Smooth muscle cell (in vitro differentiated cells): ENCODE data around the gene OGDHL. TPM values are rescaled to one million over a fixed set of nuclear protein-coding genes. Genes with fewer than 3 reads are reported as not detected.
A peak's percentile ranks its signal among the peaks of the same experiment; 100 is the strongest.

Source experiments
- DNase-seq: peaks from one replicate; lab custom pipeline; 2025; ENCODE audit not compliant: unreplicated experiment; lab: John Stamatoyannopoulos, UW
- H2AFZ ChIP-seq: fragments of 200-600 bp; sonication (generic); 2 replicates; pipeline ENCODE4 v1.6.0; 2016; ENCODE audit warnings: antibody characterized with exemption, low read depth, mild to moderate bottlenecking
- H3F3A ChIP-seq: fragments of 200-600 bp; sonication (generic); 2 replicates; pipeline ENCODE4 v1.6.0; 2017; ENCODE audit warnings: antibody characterized with exemption, low read depth
- H3K27ac ChIP-seq: fragments of 200-600 bp; sonication (generic); 2 replicates; pipeline ENCODE4 v1.5.1; 2016; ENCODE audit warnings: low read depth, mild to moderate bottlenecking
- H3K27me3 ChIP-seq: fragments of 200-600 bp; sonication (generic); 2 replicates; pipeline ENCODE4 v1.6.1; 2016; ENCODE audit warnings: low read depth, mild to moderate bottlenecking
- H3K36me3 ChIP-seq: fragments of 200-600 bp; sonication (generic); 2 replicates; pipeline ENCODE4 v1.5.1; 2016; ENCODE audit warnings: low read depth
- H3K4me1 ChIP-seq: fragments of 200-600 bp; sonication (generic); 2 replicates; pipeline ENCODE4 v1.5.1; 2016; ENCODE audit warnings: low read depth
- H3K4me2 ChIP-seq: fragments of 200-600 bp; sonication (generic); 2 replicates; pipeline ENCODE4 v1.6.0; 2016; ENCODE audit warnings: mild to moderate bottlenecking
- H3K4me3 ChIP-seq: fragments of 200-600 bp; sonication (generic); 2 replicates; pipeline ENCODE4 v1.5.1; 2016; ENCODE audit warnings: mild to moderate bottlenecking
- H3K79me2 ChIP-seq: fragments of 200-600 bp; sonication (generic); 2 replicates; pipeline ENCODE4 v1.6.0; 2016; ENCODE audit warnings: low read depth, mild to moderate bottlenecking
- H3K9ac ChIP-seq: fragments of 200-600 bp; sonication (generic); 2 replicates; pipeline ENCODE4 v1.6.0; 2016; ENCODE audit warnings: low read depth
- H3K9me3 ChIP-seq: fragments of 200-600 bp; sonication (generic); replicated peaks from 2 replicates; pipeline ENCODE4 v1.5.1; 2016; ENCODE audit warnings: low read depth
- H4K20me1 ChIP-seq: fragments of 200-600 bp; sonication (generic); 2 replicates; pipeline ENCODE4 v1.6.0; 2016; ENCODE audit warnings: low read depth
- WGBS: methylation state at CpG from one replicate; pipeline ENCODE4 v1.1.7; 2016; ENCODE audit warnings: low lambda C conversion rate; 5-methylcytosine and 5-hydroxymethylcytosine counted together
- polyA plus RNA-seq: library from polyadenylated mRNA; unstranded; fragments of >200 nt; fragmentation: Nextera tagmentation; extraction: Ambion mirVana; gene quantifications from 2 replicates; pipeline ENCODE4 v1.2.1, GENCODE V29; 2016
- total RNA-seq: library from RNA; depleted of rRNA; stranded (reverse); fragments of >200 nt; gene quantifications from 2 replicates; pipeline ENCODE4 v1.2.3, GENCODE V29; 2014
- TF ChIP-seq, protein P1 (sequence below): fragments of 200-600 bp; sonication (generic); IDR thresholded peaks from 2 replicates; pipeline ENCODE4 v1.5.1; 2017; ENCODE audit warnings: borderline replicate concordance, mild to moderate bottlenecking, antibody characterized with exemption; ENCODE audit not compliant: insufficient read depth, poor library complexity, severe bottlenecking

The OGDHL gene
- total RNA-seq (0.27 and 1.7 TPM in 2 replicates), polyA plus RNA-seq (1.1 and 1.3 TPM in 2 replicates)

DNA sequence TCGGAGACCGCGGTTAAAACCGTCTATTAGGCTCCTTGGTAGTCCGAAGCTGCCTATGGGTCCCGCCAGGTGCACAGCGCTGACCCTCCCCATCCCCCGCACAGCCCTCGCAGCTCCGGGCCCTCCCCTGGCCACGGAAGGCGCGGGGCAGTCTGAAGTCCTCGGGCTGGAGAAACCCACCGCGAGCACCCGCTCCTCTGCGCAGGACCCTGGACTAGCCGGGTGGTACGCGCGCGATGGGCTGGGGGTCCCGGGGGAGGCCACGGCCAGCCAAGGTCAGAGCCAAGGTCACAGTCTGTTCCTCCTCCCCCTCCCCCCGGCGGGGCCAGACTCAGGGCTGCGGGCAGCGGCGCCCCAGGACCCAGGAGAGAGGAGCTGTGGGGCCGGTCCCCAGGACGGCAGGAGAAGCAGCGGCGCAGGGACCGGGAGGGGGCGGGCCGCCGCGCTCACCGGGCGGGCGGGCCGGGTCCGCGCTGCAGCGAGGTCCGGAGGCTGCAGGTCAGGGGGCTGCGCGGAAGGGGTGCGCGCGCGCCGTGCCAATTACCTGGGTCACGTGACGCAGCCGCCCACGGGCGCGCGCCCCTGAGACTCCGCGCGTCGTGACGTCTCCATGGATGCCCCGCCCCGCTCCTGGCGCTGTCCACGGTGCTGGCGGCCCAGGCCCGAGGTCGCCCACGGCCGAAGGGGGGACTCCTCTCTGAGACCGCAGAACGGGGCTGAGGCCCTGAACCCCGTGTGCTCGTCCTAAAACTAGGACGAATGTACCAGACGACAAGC is at the start of gene OGDHL:
Gene OGDHL (minus strand): TSS at position 535 of the 777 bp plus-strand sequence. CDS start 3,731 bp downstream, outside the sequence.
- Histone ChIP-seq H3K27me3 (no peaks in the 10 kb centered on the region), H3K9me3 (no peaks in the 10 kb centered on the region), H3K79me2 (no peaks in the 10 kb centered on the region), H3K4me3 (peak within 1 kb of the TSS; percentile 72), H3K4me1 (no peaks in the 10 kb centered on the region), H4K20me1 (no peaks in the 10 kb centered on the region), H3K36me3 (no peaks in the 10 kb centered on the region), H3F3A (no peaks in the 10 kb centered on the region), H3K4me2 (peak within 1 kb of the TSS; percentile 94), H3K27ac (no peak within 1 kb of the TSS), H3K9ac (no peak within 1 kb of the TSS), H2AFZ (peak within 1 kb of the TSS; percentile 90)
- TF ChIP-seq, protein P1, sequence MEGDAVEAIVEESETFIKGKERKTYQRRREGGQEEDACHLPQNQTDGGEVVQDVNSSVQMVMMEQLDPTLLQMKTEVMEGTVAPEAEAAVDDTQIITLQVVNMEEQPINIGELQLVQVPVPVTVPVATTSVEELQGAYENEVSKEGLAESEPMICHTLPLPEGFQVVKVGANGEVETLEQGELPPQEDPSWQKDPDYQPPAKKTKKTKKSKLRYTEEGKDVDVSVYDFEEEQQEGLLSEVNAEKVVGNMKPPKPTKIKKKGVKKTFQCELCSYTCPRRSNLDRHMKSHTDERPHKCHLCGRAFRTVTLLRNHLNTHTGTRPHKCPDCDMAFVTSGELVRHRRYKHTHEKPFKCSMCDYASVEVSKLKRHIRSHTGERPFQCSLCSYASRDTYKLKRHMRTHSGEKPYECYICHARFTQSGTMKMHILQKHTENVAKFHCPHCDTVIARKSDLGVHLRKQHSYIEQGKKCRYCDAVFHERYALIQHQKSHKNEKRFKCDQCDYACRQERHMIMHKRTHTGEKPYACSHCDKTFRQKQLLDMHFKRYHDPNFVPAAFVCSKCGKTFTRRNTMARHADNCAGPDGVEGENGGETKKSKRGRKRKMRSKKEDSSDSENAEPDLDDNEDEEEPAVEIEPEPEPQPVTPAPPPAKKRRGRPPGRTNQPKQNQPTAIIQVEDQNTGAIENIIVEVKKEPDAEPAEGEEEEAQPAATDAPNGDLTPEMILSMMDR = no peak
- peak; percentile 27 for DNase-seq
- 2% methylated on average over 71 of the region's 81 CpGs for WGBS

DNA sequence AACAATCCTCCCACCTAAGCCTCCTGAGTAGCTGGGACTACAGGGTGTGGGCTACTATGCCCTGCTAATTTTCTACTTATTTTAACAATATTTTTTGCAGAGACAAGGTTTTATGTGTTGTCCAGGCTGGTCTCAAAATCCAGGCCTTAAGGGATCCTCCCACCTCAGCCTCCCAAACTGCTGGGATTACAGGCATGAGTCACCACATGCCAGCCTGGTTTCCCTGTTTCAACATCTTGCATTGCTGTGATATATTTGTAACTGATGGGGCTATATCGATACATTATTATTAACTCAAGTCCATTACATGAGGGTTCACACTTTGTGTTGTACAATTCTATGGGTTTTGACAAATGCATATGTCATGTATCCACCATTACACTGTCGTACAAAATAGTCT is 41.9 kb upstream of the OGDHL start:
- Histone ChIP-seq H3K79me2 (no peaks in the 10 kb centered on the region), H3K27me3 (no peaks in the 10 kb centered on the region), H3K36me3 (no peaks in the 10 kb centered on the region), H3K4me2 (no peak overlapping the region), H3F3A (no peaks in the 10 kb centered on the region), H4K20me1 (no peaks in the 10 kb centered on the region), H3K9me3 (no peaks in the 10 kb centered on the region), H3K4me3 (no peak overlapping the region), H3K9ac (no peak overlapping the region), H2AFZ (no peak overlapping the region), H3K4me1 (no peaks in the 10 kb centered on the region), H3K27ac (no peak overlapping the region)
- no peak for DNase-seq
- TF ChIP-seq, protein P1 = no peak
- WGBS = 95% methylated on average over 2 of the region's 2 CpGs

DNA sequence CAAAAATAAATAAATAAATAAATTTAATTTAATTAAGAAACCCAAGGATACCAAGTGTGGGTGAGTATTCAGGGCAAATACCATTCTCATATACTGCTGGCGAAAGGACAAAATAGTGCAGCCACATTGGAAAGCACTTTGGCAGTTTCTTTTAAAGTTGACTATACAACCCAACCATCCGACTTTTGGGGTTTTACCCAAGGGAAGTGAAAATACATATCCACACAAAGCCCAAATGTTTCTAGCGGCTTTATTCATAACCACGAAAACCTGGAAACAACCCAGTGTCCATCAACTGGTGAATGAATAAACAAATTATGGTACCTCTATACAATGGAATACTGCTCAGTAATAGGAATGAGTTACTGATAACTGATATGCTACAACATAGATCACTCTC is 36.2 kb upstream of the OGDHL start:
- Histone ChIP-seq H2AFZ (no peak overlapping the region), H3K4me1 (no peaks in the 10 kb centered on the region), H3F3A (no peaks in the 10 kb centered on the region), H3K36me3 (no peaks in the 10 kb centered on the region), H4K20me1 (no peaks in the 10 kb centered on the region), H3K4me2 (no peak overlapping the region), H3K27me3 (no peaks in the 10 kb centered on the region), H3K9me3 (no peaks in the 10 kb centered on the region), H3K4me3 (no peak overlapping the region), H3K9ac (no peak overlapping the region), H3K79me2 (no peaks in the 10 kb centered on the region), H3K27ac (no peak overlapping the region)
- DNase-seq = no peak
- TF ChIP-seq, protein P1 = no peak
- 97% methylated on average over 4 of the region's 4 CpGs for WGBS

DNA sequence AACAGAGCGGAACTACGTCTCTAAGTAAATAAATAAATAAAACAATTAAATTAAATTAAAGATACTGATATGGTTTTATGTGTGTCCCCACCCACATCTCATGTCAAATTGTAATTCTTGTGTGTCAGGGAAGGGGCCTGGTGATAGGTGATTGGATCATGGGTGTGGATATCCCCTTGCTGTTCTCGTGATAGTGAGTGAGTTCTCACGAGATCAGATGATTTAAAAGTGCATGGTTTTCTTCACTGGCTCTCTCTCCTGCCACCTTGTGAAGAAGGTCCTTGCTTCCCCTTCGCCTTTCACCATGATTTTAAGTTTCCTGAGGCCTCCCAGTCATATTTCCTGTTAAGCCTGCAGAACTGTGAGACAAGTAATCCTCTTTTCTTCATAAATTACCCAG is 29.0 kb upstream of the OGDHL start:
- Histone ChIP-seq H3K36me3 (no peaks in the 10 kb centered on the region), H3K4me1 (no peaks in the 10 kb centered on the region), H3K9ac (no peak overlapping the region), H3K4me2 (no peak overlapping the region), H3K9me3 (no peaks in the 10 kb centered on the region), H4K20me1 (no peaks in the 10 kb centered on the region), H3K27me3 (no peaks in the 10 kb centered on the region), H2AFZ (no peak overlapping the region), H3K27ac (no peak overlapping the region), H3K4me3 (no peak overlapping the region), H3F3A (no peaks in the 10 kb centered on the region), H3K79me2 (no peaks in the 10 kb centered on the region)
- WGBS = 83% methylated on average over 5 of the region's 5 CpGs
- DNase-seq = no peak
- TF ChIP-seq, protein P1 = no peak
